ENCODE results near the gene TPRG1. TPM values are rescaled to one million over a fixed set of nuclear protein-coding genes. Genes with fewer than 3 reads are reported as not detected.

TPRG1 gene
- total and polyA plus RNA-seq, 9 of the 15 experiments (the other 6 are each of a cell fraction or from before 2014, with no cell fraction given): 0.01 TPM; not detected in 8

DNA sequence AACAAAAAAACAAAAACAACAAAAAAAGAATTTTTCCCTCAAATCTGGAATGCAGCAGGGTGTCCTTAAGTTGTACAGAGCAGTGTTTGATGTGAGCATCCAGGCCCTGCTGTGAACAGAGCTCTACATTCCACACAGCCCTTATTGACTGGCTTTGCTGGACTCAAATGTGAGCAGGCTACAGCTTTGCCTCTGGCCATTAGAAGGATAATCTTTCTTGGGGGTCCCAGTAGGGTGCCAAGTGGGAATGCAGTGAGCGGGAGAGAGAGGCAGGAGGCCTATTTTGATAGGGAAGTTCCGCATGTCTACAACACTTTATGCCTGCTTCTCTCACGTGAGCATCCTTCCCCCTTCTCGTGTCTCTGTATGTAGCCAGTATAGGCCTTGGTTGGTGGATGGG is 34.4 kb upstream of the TPRG1 start:
- H2AFZ ChIP-seq (ENCODE audit: low read depth, low read length): no peak overlapping the region
- intact Hi-C loops (cut with micrococcal nuclease) (no loop called here), in situ Hi-C loops (cut with MboI) (loop anchor here (25.0 kb wide), 1 partner anchor 1400 kb away; the partner anchor contains the start of gene BCL6)

More for the DNA sequence above, 34.4 kb upstream of the TPRG1 start:
- H3K27ac ChIP-seq (ENCODE audit: extremely low read depth, low read depth, low read length): no peak overlapping the region
- H3K4me3 ChIP-seq: no peak overlapping the region
- no peak overlapping the region for H3K9ac ChIP-seq (ENCODE audit: insufficient read depth in 1 of 2, low read depth in 2 of 2, low read length in 2 of 2)
- no peak overlapping the region for H3K4me2 ChIP-seq (ENCODE audit: insufficient read depth, low read length)
- FAIRE-seq: no peak
- TF ChIP-seq LCOR (CRISPR knock-in tag; IDR thresholded peaks at IDR 0.05): no peak
- no peak for TF ChIP-seq RBM14 (IDR thresholded peaks at IDR 0.05; ENCODE audit: borderline replicate concordance, insufficient read depth, low read depth, low read length)
- TF ChIP-seq HDAC2 (IDR thresholded peaks at IDR 0.05): no peak
- no peak for TF ChIP-seq HMG20B (CRISPR knock-in tag; IDR thresholded peaks at IDR 0.05)
- no peak for TF ChIP-seq POU5F1 (IDR thresholded peaks at IDR 0.05; ENCODE audit: borderline replicate concordance, low read depth, low read length, partially characterized antibody)
- TF ChIP-seq SLC30A9 (CRISPR knock-in tag; IDR thresholded peaks at IDR 0.05): no peak
- TF ChIP-seq, protein P1, sequence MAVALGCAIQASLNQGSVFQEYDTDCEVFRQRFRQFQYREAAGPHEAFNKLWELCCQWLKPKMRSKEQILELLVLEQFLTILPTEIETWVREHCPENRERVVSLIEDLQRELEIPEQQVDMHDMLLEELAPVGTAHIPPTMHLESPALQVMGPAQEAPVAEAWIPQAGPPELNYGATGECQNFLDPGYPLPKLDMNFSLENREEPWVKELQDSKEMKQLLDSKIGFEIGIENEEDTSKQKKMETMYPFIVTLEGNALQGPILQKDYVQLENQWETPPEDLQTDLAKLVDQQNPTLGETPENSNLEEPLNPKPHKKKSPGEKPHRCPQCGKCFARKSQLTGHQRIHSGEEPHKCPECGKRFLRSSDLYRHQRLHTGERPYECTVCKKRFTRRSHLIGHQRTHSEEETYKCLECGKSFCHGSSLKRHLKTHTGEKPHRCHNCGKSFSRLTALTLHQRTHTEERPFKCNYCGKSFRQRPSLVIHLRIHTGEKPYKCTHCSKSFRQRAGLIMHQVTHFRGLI (CRISPR knock-in tag; IDR thresholded peaks at IDR 0.05): no peak
- TF ChIP-seq SMARCC2 (IDR thresholded peaks at IDR 0.05; ENCODE audit: low read depth): no peak
- no peak for TF ChIP-seq LARP7 (IDR thresholded peaks at IDR 0.05)
- no peak for TF ChIP-seq MAFK (IDR thresholded peaks at IDR 0.05; ENCODE audit: low read length)
- TF ChIP-seq ZNF263 (CRISPR knock-in tag; IDR thresholded peaks at IDR 0.05; ENCODE audit: borderline replicate concordance): no peak
- no peak for TF ChIP-seq ESRRB (CRISPR knock-in tag; IDR thresholded peaks at IDR 0.05; ENCODE audit: borderline replicate concordance)
- TF ChIP-seq EWSR1 (IDR thresholded peaks at IDR 0.05; ENCODE audit: borderline replicate concordance, low read depth, partially characterized antibody): no peak
- no peak for TF ChIP-seq SUPT5H (IDR thresholded peaks at IDR 0.05)
- H3K36me3 ChIP-seq (ENCODE audit: control insufficient read depth, insufficient read depth, low read length): no peaks in the 10 kb centered on the region
- no peaks in the 10 kb centered on the region for H3K27me3 ChIP-seq (ENCODE audit: control insufficient read depth in 2 of 2, insufficient read depth in 2 of 2, low read length in 2 of 2)
- ChIA-PET CTCF (ENCODE audit: low intra/inter-chr PET ratio) (no interaction called here), POLR2A (no interaction called here)
- DNase-seq (ENCODE audit: extremely low read depth in 1 of 4, low spot score in 3 of 4): no peak
- H3K9me1 ChIP-seq (ENCODE audit: control insufficient read depth, insufficient read depth, low read length): no peaks in the 10 kb centered on the region
- no peak for ATAC-seq
- no TSS peak for BruUV-seq (replicated peaks)
- H4K20me1 ChIP-seq (replicated peaks; ENCODE audit: control insufficient read depth, insufficient read depth, low read length): no peaks in the 10 kb centered on the region
- 0% methylated on average over 4 of the region's 4 CpGs for WGBS (ENCODE audit: insufficient coverage, low coverage, missing lambda C conversion rate)
- no peaks in the 10 kb centered on the region; the same call in 1 of the 2 replicates for H3K9me3 ChIP-seq (replicated peaks; ENCODE audit: control insufficient read depth, insufficient read depth, low read depth, low read length)
- H3K79me2 ChIP-seq (ENCODE audit: control insufficient read depth, insufficient read depth, low read length): no peaks in the 10 kb centered on the region
- no peaks in the 10 kb centered on the region for H3K4me1 ChIP-seq (replicated peaks in 1 of 2; ENCODE audit: control insufficient read depth in 2 of 2, insufficient read depth in 2 of 2, low read length in 2 of 2)

All from K562 (cell line).